GM20000 (cell line): ENCODE measurements around the gene HNRNPH3.
"Not testable (repeated sequence)": the region's sequence is repeated elsewhere in the genome, so short reads cannot be mapped to it uniquely, and the experiment has no call there.

Experiments used
- DNase-seq: peaks from one replicate; pipeline ENCODE4 v3.0.0; 2012; ENCODE audit warnings: low spot score
- CTCF ChIP-seq: IDR thresholded peaks from 2 replicates; pipeline ENCODE4 v1.5.1; 2012; ENCODE audit warnings: mild to moderate bottlenecking, control low read depth; ENCODE audit errors: extremely low read depth, missing control alignments

HNRNPH3 gene

DNA sequence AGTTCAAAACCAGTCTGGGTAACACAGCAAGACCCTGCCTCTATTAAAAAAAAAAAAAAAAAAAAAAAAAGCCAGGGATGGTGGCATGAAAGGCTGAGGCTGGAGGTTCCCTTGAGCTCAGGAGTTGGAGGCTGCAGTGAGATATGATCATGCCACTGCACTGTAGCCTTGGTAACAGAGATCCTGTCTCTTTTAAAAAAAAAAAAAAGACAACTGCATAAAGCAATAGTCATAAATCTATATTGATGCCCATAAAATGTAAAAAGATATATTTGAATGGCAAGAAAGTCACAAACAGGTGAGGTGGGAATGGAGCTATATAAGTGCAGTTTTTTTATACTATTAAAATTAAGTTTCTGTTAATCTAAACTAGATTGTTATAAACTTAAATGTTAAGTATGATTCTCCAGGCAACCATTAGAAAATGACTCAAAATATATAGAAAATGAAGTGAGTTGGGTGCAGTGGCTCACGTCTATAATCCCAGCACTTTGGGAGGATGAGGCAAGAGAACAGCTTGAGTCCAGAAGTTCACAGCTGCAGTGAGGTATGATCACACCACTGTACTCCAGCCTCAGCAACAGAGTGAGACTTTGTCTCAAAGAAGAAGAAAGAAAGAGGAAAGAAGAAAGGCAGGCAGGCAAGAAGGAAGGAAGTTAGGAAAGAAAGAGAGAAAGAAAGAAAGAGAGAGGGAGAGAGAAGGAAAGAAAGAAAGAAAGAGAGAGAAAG, 13.4 kb upstream of the HNRNPH3 start:
- no peak for TF ChIP-seq CTCF
- DNase-seq = no peak

DNA sequence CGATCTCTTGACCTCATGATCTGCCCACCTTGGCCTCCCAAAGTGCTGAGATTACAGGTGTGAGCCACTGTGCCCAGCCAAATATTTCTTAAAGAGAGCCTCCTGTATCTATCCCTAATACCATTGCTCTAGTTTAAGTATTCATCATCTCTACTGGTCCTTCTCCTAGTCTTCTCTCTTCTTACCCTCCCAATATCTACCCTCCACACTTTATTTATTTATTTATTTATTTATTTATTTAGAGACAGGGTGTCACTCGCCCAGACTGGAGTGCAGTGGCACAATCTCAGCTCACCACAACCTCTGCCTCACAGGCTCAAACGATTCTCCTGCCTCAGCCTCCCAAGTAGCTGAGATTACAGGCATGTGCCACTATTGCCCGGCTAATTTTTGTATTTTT, 7.5 kb upstream of the HNRNPH3 start:
- not testable (repeated sequence) for DNase-seq

- no peak for TF ChIP-seq CTCF
- DNase-seq = no peak
Observed at GRCh38 chr10:68327889-68328786, 3.7 kb upstream of the HNRNPH3 start.

- no peak for DNase-seq
- no peak for TF ChIP-seq CTCF
Observed at GRCh38 chr10:68329506-68329861, 2.4 kb upstream of the HNRNPH3 start.

DNA sequence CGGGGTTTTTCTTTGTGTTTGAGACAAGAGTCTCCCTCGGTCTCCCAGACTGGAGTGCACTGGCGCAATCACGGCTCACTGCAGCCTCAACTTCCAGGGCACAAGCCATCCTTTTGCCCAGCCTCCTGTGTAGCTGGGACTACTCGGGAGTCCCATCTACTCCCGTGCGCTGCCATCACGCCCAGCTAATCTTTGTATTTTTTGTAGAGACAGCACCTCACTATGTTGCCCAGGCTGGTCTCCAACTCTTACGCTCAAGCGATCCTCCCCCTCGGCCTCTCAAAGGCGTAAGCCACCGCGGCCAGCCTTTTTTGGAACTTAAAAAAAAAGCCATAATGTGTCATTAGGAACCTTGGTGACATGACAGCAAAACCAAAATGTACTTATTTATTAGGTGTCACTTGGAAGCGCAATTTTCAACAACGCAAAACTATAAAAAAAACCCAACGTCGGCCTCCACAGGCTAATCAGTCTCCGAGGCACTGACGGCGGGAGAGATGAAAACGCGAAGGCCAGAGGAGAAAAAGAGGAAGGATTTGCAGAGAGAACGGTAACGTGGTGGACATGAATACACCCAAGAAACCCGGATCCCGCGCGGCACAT, 911 bp upstream of the HNRNPH3 start:
- no peak for TF ChIP-seq CTCF
- no peak for DNase-seq

DNA sequence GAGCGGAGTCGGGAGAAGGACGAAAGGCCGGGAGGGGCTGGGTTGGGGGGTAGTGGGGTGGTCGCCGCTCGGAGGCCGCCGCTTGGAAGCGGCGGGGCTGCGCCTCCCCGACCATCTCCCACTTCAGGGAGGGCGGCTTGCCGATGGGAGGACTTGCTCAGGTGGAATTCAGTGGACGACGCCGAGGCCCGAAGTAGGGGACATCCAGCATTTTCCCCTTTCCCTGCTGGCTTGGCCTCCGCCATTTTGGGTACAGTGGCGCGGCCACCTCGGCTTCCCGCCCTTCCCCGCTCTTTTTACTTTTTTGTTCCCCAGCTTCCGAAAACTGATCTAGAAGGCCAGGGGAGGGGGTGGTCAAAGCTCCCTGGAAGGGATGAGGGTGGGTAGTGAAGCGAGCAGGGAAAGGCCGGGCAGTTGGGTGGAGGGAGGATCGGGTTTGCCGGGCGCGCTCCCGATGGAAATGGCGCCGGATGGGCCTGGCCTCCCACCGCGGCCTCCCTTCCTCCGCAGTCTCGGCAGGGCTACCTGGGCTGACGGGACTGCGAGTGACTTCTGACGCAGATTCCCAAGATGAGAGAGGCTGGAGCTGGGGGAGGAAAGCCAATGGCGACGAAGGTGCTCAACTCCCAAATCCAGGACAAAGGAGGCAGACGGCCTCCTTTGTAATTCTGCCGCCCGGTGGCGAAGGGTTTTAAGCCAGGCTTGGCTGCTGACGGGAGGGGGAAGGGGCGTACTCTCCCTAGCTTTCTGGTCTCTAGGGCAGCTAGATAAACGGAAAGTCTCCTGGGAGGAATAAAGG, 594 bp downstream of the HNRNPH3 start, which contains the start of gene PBLD:
PBLD (minus strand) TSS at position 670 of the 799 bp plus-strand sequence. CDS start 26,084 bp downstream, outside the sequence.
- DNase-seq = peak; percentile 46
- TF ChIP-seq CTCF = no peak

- TF ChIP-seq CTCF = no peak
Observed at GRCh38 chr10:68333058-68333395, 1.2 kb downstream of the HNRNPH3 start.

More at GRCh38 chr10:68333058-68333395, 1.2 kb downstream of the HNRNPH3 start:
- no peak for DNase-seq
